K562 treated with DMSO at 1 percent for 4 hours (cell line): ENCODE data around the gene VAT1L. TPM values are rescaled to one million over a fixed set of nuclear protein-coding genes. Genes with fewer than 3 reads are reported as not detected.

ENCODE experiments used
- total RNA-seq: library from RNA; unstranded; fragments of 300-600 nt; gene quantifications from 2 replicates; pipeline ENCODE4 v1.2.3, GENCODE V29; 2022; ENCODE audit not compliant: insufficient read depth

The VAT1L gene, protein sequence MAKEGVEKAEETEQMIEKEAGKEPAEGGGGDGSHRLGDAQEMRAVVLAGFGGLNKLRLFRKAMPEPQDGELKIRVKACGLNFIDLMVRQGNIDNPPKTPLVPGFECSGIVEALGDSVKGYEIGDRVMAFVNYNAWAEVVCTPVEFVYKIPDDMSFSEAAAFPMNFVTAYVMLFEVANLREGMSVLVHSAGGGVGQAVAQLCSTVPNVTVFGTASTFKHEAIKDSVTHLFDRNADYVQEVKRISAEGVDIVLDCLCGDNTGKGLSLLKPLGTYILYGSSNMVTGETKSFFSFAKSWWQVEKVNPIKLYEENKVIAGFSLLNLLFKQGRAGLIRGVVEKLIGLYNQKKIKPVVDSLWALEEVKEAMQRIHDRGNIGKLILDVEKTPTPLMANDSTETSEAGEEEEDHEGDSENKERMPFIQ
- not detected in 2 replicates for total RNA-seq

GRCh38 chr16:77788181-77789084, at the start of gene VAT1L:
TSS of gene VAT1L (plus strand) at chr16:77788564. CDS start at chr16:77788683, 119 bp downstream.

GRCh38 chr16:78022347-78023060, 234.1 kb downstream of the VAT1L start, which contains the start of gene CLEC3A:
TSS of gene CLEC3A (plus strand) at chr16:78022548. CDS start at chr16:78022627, 79 bp downstream.

Other genes starting within 250 kb of the VAT1L start
- 4.6 and 8.0 TPM in 2 replicates for gene NUDT7, start 66.0 kb upstream of the VAT1L start, total RNA-seq
- gene CLEC3A, start 234.0 kb downstream of the VAT1L start, total RNA-seq: not detected in 2 replicates